GM12892 (cell line): ENCODE measurements around the gene INS.

ENCODE experiments used
- POLR2A ChIP-seq: IDR thresholded peaks from 2 replicates; pipeline ENCODE4 v1.6.1; 2011; ENCODE audit warnings: low read depth, low read length, control low read depth
- POLR2AphosphoS5 ChIP-seq: IDR thresholded peaks from 2 replicates; pipeline ENCODE4 v1.6.1; 2011; ENCODE audit warnings: low read depth, low read length, control low read depth
- TAF1 ChIP-seq: IDR thresholded peaks from 2 replicates; pipeline ENCODE4 v1.6.1; 2011; ENCODE audit warnings: low read depth, mild to moderate bottlenecking, control low read depth, low read length, borderline replicate concordance

DNA sequence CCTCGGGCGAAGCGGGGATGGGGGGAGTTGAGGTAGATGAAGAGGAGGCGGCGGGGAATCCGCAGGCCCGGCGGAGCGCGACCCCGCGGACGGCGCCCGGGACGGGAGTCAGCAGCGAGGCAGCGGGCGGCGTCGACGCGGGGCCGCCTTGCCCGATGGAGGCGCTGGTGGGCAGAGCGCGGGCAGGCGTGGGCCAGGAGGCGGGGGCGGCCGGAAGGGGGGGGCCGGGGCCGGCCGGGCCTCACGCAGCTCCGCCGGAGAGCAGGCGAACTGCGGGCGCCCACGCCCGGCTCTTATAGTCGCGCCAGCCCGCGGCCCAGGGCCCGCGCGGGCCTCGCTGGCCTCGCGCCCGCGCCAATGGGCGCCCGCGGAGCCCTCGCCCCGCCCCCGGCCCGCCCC is 21.9 kb downstream of the INS start, which contains the start of gene IGF2:
- TF ChIP-seq POLR2AphosphoS5 (no peak), TAF1 (no peak), POLR2A (no peak)
